ENCODE measurements around the gene RET. TPM values are rescaled to one million over a fixed set of nuclear protein-coding genes. Genes with fewer than 3 reads are reported as not detected.

The RET gene
- total RNA-seq, 4 donors from 2014 or later: 0.20 to 8.5 (median 0.70) TPM

DNA sequence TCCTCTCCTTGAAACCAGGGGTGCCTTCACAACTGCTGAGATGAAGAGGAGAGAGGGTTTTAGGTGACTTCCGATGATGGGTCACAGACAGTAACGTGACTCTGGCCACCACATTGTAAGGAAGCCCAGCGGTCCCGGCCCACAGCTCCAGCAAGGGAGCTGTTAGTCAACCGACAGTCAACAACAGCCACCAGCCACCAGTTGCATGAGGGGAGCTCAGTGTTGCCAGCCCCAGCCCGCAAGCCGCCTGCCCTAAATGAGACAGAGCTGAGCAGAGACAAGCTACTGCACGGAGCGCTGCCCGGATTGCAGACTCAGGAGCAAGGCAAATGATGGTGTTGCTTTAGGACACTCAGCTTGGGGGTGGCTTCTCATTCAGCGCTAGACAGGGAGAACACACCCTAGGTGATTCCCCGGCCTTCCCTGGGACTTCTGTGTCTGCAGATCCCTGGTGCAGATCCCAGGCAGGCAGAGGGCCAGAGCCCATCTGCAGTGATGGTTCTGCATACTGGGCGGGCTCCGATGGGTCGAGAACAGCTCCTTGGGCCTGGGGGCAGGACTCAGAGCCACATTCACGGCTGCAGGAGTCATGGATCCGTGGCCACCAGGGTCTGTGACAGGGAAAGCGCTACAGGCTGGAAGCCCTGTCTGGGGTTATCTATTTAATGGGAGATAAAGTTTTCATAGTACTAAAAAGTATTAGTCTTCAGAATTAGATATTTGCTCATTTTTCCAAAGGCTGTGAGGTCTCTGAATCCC is 14.3 kb upstream of the RET start:
- Histone ChIP-seq H3K36me3 (no peaks in the 10 kb centered on the region), H3K27me3 (no peaks in the 10 kb centered on the region), H3K9me3 (no peaks in the 10 kb centered on the region), H3K27ac (no peak overlapping the region), H3K4me3 (no peak overlapping the region), H3K4me1 (no peaks in the 10 kb centered on the region)
- no peak for DNase-seq (ENCODE audit: low spot score in 2 of 2)
- WGBS, 2 donors: 85% methylated on average over 13 to 17 of the region's 18 CpGs
- TF ChIP-seq, protein P1, sequence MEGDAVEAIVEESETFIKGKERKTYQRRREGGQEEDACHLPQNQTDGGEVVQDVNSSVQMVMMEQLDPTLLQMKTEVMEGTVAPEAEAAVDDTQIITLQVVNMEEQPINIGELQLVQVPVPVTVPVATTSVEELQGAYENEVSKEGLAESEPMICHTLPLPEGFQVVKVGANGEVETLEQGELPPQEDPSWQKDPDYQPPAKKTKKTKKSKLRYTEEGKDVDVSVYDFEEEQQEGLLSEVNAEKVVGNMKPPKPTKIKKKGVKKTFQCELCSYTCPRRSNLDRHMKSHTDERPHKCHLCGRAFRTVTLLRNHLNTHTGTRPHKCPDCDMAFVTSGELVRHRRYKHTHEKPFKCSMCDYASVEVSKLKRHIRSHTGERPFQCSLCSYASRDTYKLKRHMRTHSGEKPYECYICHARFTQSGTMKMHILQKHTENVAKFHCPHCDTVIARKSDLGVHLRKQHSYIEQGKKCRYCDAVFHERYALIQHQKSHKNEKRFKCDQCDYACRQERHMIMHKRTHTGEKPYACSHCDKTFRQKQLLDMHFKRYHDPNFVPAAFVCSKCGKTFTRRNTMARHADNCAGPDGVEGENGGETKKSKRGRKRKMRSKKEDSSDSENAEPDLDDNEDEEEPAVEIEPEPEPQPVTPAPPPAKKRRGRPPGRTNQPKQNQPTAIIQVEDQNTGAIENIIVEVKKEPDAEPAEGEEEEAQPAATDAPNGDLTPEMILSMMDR (IDR thresholded peaks at IDR 0.05): no peak
- TF ChIP-seq EP300 (IDR thresholded peaks at IDR 0.05): no peak

DNA sequence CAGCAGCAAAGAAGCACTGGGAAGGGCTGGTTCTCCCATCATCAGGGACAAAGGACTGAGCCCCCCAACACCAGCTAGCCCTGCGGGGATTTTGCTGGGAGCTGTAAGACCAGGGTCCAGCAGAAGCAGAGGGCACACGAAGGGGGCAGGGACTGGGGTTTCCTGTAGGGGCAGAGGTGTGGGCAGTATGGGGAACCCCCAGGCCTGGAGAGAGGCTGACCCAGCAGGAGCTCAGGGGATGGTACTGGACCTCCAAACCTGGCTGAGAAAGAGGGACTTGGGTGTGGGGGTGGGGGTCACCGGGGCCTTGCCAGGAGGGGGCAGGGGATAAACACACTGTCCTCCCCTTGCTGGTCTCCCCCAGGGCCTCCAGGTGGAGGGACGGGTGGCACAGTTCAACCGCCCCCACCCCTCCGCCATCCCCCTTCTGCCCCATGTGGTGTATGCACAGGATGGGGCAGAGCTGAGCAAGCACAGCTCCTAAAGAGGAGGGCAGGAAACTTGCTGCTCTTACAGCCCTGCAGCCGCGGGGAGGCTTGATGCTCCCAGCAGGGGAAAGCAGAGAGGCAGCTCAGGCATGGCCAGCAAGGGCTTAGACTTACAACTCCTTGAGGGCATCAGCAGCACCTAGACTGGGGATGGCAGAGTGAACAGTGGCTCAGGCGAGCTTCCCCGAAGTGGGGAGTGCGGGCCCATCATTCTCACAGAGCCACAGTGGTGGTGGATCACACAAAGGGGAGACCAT is 12.4 kb upstream of the RET start:
- Histone ChIP-seq H3K4me1 (peaks cover 0 to 7% (median 0%) of the 10 kb centered on the region in 4 donors), H3K36me3 (no peaks in the 10 kb centered on the region), H3K4me3 (no peak overlapping the region), H3K9me3 (no peaks in the 10 kb centered on the region), H3K27ac (no peak overlapping the region), H3K27me3 (no peaks in the 10 kb centered on the region)
- 66 to 71% methylated on average over 10 to 11 of the region's 11 CpGs for WGBS, 2 donors
- no peak for DNase-seq (ENCODE audit: low spot score in 2 of 2)
- TF ChIP-seq, protein P1 (IDR thresholded peaks at IDR 0.05): no peak
- TF ChIP-seq EP300 (IDR thresholded peaks at IDR 0.05) (no peak), POLR2A (IDR thresholded peaks at IDR 0.05) (no peak)

DNA sequence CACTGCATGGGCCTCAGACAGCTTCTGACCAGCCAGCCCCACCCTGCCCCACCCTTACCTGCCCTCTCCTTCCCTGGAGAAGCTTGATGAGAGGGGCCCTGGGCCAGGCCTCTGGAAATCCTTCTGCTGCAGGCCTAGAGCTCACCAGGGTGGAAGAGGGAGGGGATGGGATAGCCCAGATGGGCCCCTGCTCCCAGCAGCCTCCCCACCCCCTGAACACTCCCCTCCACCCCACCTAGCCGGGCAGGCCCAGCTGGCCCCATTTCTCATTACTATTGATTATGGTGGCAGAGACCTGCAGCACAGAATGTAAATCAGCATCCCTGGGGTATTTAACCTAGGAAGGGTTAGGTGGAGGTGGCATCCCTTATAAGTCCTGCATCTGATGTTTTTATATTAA is 11.6 kb upstream of the RET start:
- Histone ChIP-seq H3K27me3 (no peaks in the 10 kb centered on the region), H3K36me3 (no peaks in the 10 kb centered on the region), H3K4me1 (peaks cover 0 to 7% (median 0%) of the 10 kb centered on the region in 4 donors), H3K9me3 (no peaks in the 10 kb centered on the region), H3K4me3 (no peak overlapping the region), H3K27ac (no peak overlapping the region)
- 58 to 100% methylated on average over 1 of the region's 1 CpG for WGBS, 2 donors
- no peak for TF ChIP-seq POLR2A (IDR thresholded peaks at IDR 0.05)
- no peak for TF ChIP-seq EP300 (IDR thresholded peaks at IDR 0.05)
- TF ChIP-seq, protein P1 (IDR thresholded peaks at IDR 0.05): no peak
- no peak for DNase-seq (ENCODE audit: low spot score in 2 of 2)

DNA sequence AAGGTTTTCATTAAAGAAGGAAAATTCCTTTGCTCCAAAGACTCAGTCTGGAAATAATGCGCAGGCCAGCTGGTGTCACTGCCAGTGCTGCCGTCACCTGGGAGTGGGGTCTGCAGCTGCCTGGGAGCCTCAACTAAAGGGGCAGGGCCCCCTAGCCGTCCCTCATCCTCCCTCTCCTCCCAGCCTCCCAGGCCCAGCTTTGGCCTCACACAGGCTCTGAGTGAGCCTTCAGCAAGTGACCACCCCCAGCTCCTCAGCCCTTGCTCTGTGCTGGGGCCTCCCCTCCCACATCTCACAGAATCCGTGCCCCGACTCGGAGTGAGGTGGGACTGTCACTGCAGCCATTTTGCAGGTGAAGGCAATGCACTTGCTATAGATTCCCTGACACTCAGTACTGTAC is 11.1 kb upstream of the RET start:
- WGBS, 2 donors: 85 to 87% methylated on average over 6 of the region's 6 CpGs
- no peaks in the 10 kb centered on the region for H3K9me3 ChIP-seq

More for the DNA sequence above, 11.1 kb upstream of the RET start:
- no peak for DNase-seq (ENCODE audit: low spot score in 2 of 2)
- Histone ChIP-seq H3K27me3 (no peaks in the 10 kb centered on the region), H3K4me1 (peaks cover 0 to 7% (median 0%) of the 10 kb centered on the region in 4 donors), H3K27ac (no peak overlapping the region), H3K4me3 (no peak overlapping the region), H3K36me3 (no peaks in the 10 kb centered on the region)
- TF ChIP-seq POLR2A (IDR thresholded peaks at IDR 0.05): no peak
- TF ChIP-seq, protein P1 (IDR thresholded peaks at IDR 0.05): no peak
- TF ChIP-seq EP300 (IDR thresholded peaks at IDR 0.05): no peak

All from tibial nerve (tissue), 4 donors.